OCI-LY7 (cell line): Measurements from ENCODE around the gene ARL6IP5. TPM values are rescaled to one million over a fixed set of nuclear protein-coding genes. Genes with fewer than 3 reads are reported as not detected.

Experiments
- BruUV-seq: library from RNA; stranded (reverse); fragments of 400-500 nt; replicated peaks from 2 replicates; lab custom pipeline; 2021; lab: Mats Ljungman, UMichigan
- CTCF ChIA-PET: fragments of 300-600 bp; sonication (Branson Sonifier 250); formaldehyde crosslinking; loops from one replicate; lab custom pipeline; 2022; ENCODE audit warnings: antibody characterized with exemption; ENCODE audit not compliant: unreplicated experiment; lab: Charles Lee
- POLR2A ChIA-PET: fragments of 300-600 bp; sonication (Branson Sonifier 250); formaldehyde crosslinking; loops from one replicate; lab custom pipeline; 2022; ENCODE audit warnings: antibody characterized with exemption; lab: Charles Lee
- DNase-seq: peaks from one replicate; pipeline ENCODE4 v3.0.0-alpha.2; 2015; ENCODE audit warnings: low spot score
- H2AFZ ChIP-seq: fragments of 200-600 bp; sonication (generic), shearing (Covaris generic); 2 replicates; pipeline ENCODE4 v1.6.1; 2014; ENCODE audit warnings: mild to moderate bottlenecking, antibody characterized with exemption, low read length, moderate library complexity
- H3K27ac ChIP-seq: fragments of 200-600 bp; sonication (generic); 2 replicates; pipeline ENCODE4 v1.5.1; 2014; ENCODE audit warnings: mixed run types, low read depth, mild to moderate bottlenecking, moderate library complexity, low read length, inconsistent platforms; ENCODE audit not compliant: poor library complexity, severe bottlenecking
- H3K36me3 ChIP-seq: fragments of 200-600 bp; sonication (generic); 2 replicates; pipeline ENCODE4 v1.6.1; 2014; ENCODE audit warnings: mild to moderate bottlenecking, antibody characterized with exemption, low read length, moderate library complexity, mixed read lengths; ENCODE audit not compliant: insufficient read depth
- H3K4me1 ChIP-seq: fragments of 200-600 bp; sonication (generic); 2 replicates; pipeline ENCODE4 v1.5.1; 2014; ENCODE audit warnings: mild to moderate bottlenecking, low read length; ENCODE audit not compliant: insufficient read depth, poor library complexity, severe bottlenecking
- H3K4me2 ChIP-seq: fragments of 200-600 bp; sonication (generic); 2 replicates; pipeline ENCODE4 v1.6.1; 2014; ENCODE audit warnings: mild to moderate bottlenecking, low read length
- H3K4me3 ChIP-seq: fragments of 200-600 bp; sonication (generic); 2 replicates; pipeline ENCODE4 v1.5.1; 2014; ENCODE audit warnings: mild to moderate bottlenecking, low read depth, low read length; ENCODE audit not compliant: poor library complexity, severe bottlenecking
- H3K79me2 ChIP-seq: fragments of 200-600 bp; sonication (generic); 2 replicates; pipeline ENCODE4 v1.6.1; 2016; ENCODE audit warnings: low read depth, mild to moderate bottlenecking, low read length, moderate library complexity, mixed read lengths; ENCODE audit not compliant: insufficient read depth
- H3K9me2 ChIP-seq: fragments of 200-600 bp; sonication (generic); 2 replicates; pipeline ENCODE4 v1.6.1; 2016; ENCODE audit warnings: mild to moderate bottlenecking, low read length, mixed read lengths; ENCODE audit not compliant: insufficient read depth
- H3K9me3 ChIP-seq: fragments of 200-600 bp; sonication (generic); 2 replicates; pipeline ENCODE4 v1.6.1; 2014; ENCODE audit warnings: mild to moderate bottlenecking, mixed run types, low read length, mixed read lengths
- H4K20me1 ChIP-seq: fragments of 200-600 bp; sonication (generic); 2 replicates; pipeline ENCODE4 v1.6.1; 2014; ENCODE audit warnings: mild to moderate bottlenecking, antibody characterized with exemption, low read length, moderate library complexity, mixed read lengths; ENCODE audit not compliant: insufficient read depth
- EZH2phosphoT487 ChIP-seq: fragments of 200-600 bp; sonication (generic); IDR thresholded peaks from 2 replicates; pipeline ENCODE4 v1.6.1; 2018; ENCODE audit warnings: low read depth, borderline replicate concordance, mild to moderate bottlenecking, mixed run types, antibody characterized with exemption, low read length, moderate library complexity, mixed read lengths
- intact Hi-C: fragments of 100-400 bp; cut with micrococcal nuclease; formaldehyde crosslinking; loops from one replicate; pipeline ENCODE4 v1.10.0; 2022; ENCODE audit not compliant: unreplicated experiment
- total RNA-seq, 2 experiments: library from RNA; depleted of rRNA in 1 of 2; stranded (reverse); fragments of >200 nt in 1 of 2; shearing (Covaris generic) in 1 of 2; gene quantifications; 2 replicates each; pipeline ENCODE4 v1.2.3, GENCODE V29; 2014 to 2022
- TF ChIP-seq, protein P1 (sequence below): fragments of 200-600 bp; sonication (generic); conservative IDR thresholded peaks from 2 replicates; pipeline ENCODE4 v1.5.1; 2014; ENCODE audit warnings: mild to moderate bottlenecking, antibody characterized with exemption, low read length, moderate library complexity, mixed read lengths

The ARL6IP5 gene
- total RNA-seq, 2 experiments from 2014 or later = 26.7 to 28.9 TPM

- Histone ChIP-seq H3K36me3 (no peaks in the 10 kb centered on the region), H3K9me2 (no peaks in the 10 kb centered on the region), H3K4me3 (no peak overlapping the region), H3K4me1 (no peaks in the 10 kb centered on the region), H3K9me3 (no peaks in the 10 kb centered on the region), H3K79me2 (no peaks in the 10 kb centered on the region), H4K20me1 (no peaks in the 10 kb centered on the region), H2AFZ (no peak overlapping the region), H3K4me2 (no peak overlapping the region), H3K27ac (no peak overlapping the region)
- BruUV-seq = no TSS peak
- no peak for TF ChIP-seq EZH2phosphoT487
- TF ChIP-seq, protein P1, sequence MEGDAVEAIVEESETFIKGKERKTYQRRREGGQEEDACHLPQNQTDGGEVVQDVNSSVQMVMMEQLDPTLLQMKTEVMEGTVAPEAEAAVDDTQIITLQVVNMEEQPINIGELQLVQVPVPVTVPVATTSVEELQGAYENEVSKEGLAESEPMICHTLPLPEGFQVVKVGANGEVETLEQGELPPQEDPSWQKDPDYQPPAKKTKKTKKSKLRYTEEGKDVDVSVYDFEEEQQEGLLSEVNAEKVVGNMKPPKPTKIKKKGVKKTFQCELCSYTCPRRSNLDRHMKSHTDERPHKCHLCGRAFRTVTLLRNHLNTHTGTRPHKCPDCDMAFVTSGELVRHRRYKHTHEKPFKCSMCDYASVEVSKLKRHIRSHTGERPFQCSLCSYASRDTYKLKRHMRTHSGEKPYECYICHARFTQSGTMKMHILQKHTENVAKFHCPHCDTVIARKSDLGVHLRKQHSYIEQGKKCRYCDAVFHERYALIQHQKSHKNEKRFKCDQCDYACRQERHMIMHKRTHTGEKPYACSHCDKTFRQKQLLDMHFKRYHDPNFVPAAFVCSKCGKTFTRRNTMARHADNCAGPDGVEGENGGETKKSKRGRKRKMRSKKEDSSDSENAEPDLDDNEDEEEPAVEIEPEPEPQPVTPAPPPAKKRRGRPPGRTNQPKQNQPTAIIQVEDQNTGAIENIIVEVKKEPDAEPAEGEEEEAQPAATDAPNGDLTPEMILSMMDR = no peak
- ChIA-PET CTCF (no interaction called here), POLR2A (no interaction called here)
- intact Hi-C loops = no loop called here
- no peak for DNase-seq
These were observed 60.0 kb downstream of the ARL6IP5 start for GRCh38 chr3:69144631-69145245.

DNA sequence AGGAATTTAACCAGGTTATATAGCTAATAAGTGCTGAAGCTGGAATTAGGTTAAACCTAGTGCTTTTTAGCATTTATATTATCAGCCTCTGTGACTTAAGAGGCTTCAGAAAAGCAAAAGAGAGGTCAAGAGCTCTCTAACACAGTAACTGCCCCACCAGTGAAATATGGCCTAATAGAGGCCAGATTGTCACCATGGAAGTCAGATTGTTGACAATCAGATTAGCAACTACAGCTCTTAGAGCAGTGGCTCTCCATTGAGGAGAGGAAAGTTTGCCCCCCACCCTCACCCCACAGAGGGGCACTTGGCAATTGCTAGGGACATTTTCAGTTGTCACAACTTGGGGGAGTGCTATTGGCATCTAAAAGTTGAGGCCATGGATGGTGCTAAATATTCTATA is 61.0 kb downstream of the ARL6IP5 start:
- Histone ChIP-seq H3K4me1 (no peaks in the 10 kb centered on the region), H3K4me3 (no peak overlapping the region), H2AFZ (no peak overlapping the region), H3K36me3 (no peaks in the 10 kb centered on the region), H3K4me2 (no peak overlapping the region), H4K20me1 (no peaks in the 10 kb centered on the region), H3K79me2 (no peaks in the 10 kb centered on the region), H3K9me2 (no peaks in the 10 kb centered on the region), H3K27ac (no peak overlapping the region), H3K9me3 (no peaks in the 10 kb centered on the region)
- BruUV-seq = no TSS peak
- POLR2A ChIA-PET = no interaction called here
- intact Hi-C loops = no loop called here
- DNase-seq = no peak
- TF ChIP-seq, protein P1 = no peak
- TF ChIP-seq EZH2phosphoT487 = no peak
- CTCF ChIA-PET = no interaction called here

- H3K27ac ChIP-seq = no peak overlapping the region
- intact Hi-C loops = no loop called here
- peaks cover 4% of the 10 kb centered on the region for H3K4me1 ChIP-seq
- no peak overlapping the region for H3K4me2 ChIP-seq
- no TSS peak for BruUV-seq
- H2AFZ ChIP-seq = no peak overlapping the region
- H3K79me2 ChIP-seq = no peaks in the 10 kb centered on the region
- no peak for DNase-seq
- TF ChIP-seq, protein P1 = no peak
- no peak for TF ChIP-seq EZH2phosphoT487
- no peaks in the 10 kb centered on the region for H3K9me2 ChIP-seq
- ChIA-PET POLR2A (no interaction called here), CTCF (no interaction called here)
- no peak overlapping the region for H3K4me3 ChIP-seq
- no peaks in the 10 kb centered on the region for H3K9me3 ChIP-seq
- no peaks in the 10 kb centered on the region for H4K20me1 ChIP-seq
- H3K36me3 ChIP-seq = no peaks in the 10 kb centered on the region
These were observed 64.8 kb downstream of the ARL6IP5 start for GRCh38 chr3:69149586-69149985.
